ENCODE results near the gene NRG2. TPM values are rescaled to one million over a fixed set of nuclear protein-coding genes. Genes with fewer than 3 reads are reported as not detected.

Gene NRG2
- polyA plus RNA-seq, 2 of the 4 experiments (the other 2 are of a cell fraction) = 1.0 to 1.1 TPM

GRCh38 chr5:139998837-139999236 is 44.3 kb downstream of the NRG2 start:
- WGBS (ENCODE audit: missing lambda C conversion rate) = 33% methylated on average over 3 of the region's 3 CpGs
- FAIRE-seq = no peak
- no peak for DNase-seq (ENCODE audit: low read depth in 1 of 2, low spot score in 1 of 2)
- no peaks in the 10 kb centered on the region for H3K4me1 ChIP-seq
- H3K4me3 ChIP-seq = no peak overlapping the region
- ChIA-PET CTCF (interaction anchor here (1.4 to 4.3 kb wide), 2 partner anchors 9 to 18 kb away, joined by 6 to 15 read pairs; no protein-coding TSS in a partner anchor), POLR2A (no interaction called here)
- TF ChIP-seq ELK1 (IDR thresholded peaks at IDR 0.05; ENCODE audit: low read depth, low read length) (no peak), RFX5 (IDR thresholded peaks at IDR 0.05) (no peak), MYC (IDR thresholded peaks at IDR 0.05; ENCODE audit: borderline replicate concordance, low read length) (no peak), ZFP36 (IDR thresholded peaks at IDR 0.05; ENCODE audit: borderline replicate concordance, partially characterized antibody) (no peak), POLR2A (IDR thresholded peaks at IDR 0.05; ENCODE audit: low read length) (no peak), RAD21 (conservative IDR thresholded peaks at IDR 0.05 in 1 of 2, IDR thresholded peaks at IDR 0.05 in 1 of 2) (no peak), FOXS1 (CRISPR knock-in tag; IDR thresholded peaks at IDR 0.05) (no peak), REST (IDR thresholded peaks at IDR 0.05) (no peak), HOXB13 (CRISPR knock-in tag; IDR thresholded peaks at IDR 0.05; ENCODE audit: low read depth) (no peak), FOSB (CRISPR knock-in tag; IDR thresholded peaks at IDR 0.05) (no peak), CTCF (IDR thresholded peaks at IDR 0.05) (no peak)
- no peaks in the 10 kb centered on the region for H3K9me3 ChIP-seq
- no peak for ATAC-seq
- H3K27ac ChIP-seq = no peak overlapping the region
- H3K4me2 ChIP-seq = no peak overlapping the region

- FAIRE-seq = no peak
Observed at GRCh38 chr5:139997276-139997675, 45.8 kb downstream of the NRG2 start.

More at GRCh38 chr5:139997276-139997675, 45.8 kb downstream of the NRG2 start:
- no peak for ATAC-seq
- no peaks in the 10 kb centered on the region for H3K4me1 ChIP-seq
- no peak overlapping the region for H3K4me3 ChIP-seq
- POLR2A ChIA-PET = no interaction called here
- H3K9me3 ChIP-seq = no peaks in the 10 kb centered on the region
- 82% methylated on average over 1 of the region's 1 CpG for WGBS (ENCODE audit: missing lambda C conversion rate)
- CTCF ChIA-PET = interaction anchor here (1.4 to 4.3 kb wide), 6 partner anchors 10 to 210 kb away, joined by 4 to 15 read pairs (median 6); partner anchors contain the start of gene NRG2
- H3K27ac ChIP-seq = no peak overlapping the region
- no peak for DNase-seq (ENCODE audit: low read depth in 1 of 2, low spot score in 1 of 2)
- TF ChIP-seq MAZ (IDR thresholded peaks at IDR 0.05; ENCODE audit: borderline replicate concordance, low read depth, low read length) = no peak
- TF ChIP-seq EP300 (IDR thresholded peaks at IDR 0.05) = no peak
- no peak for TF ChIP-seq ZSCAN20 (CRISPR knock-in tag; IDR thresholded peaks at IDR 0.05)
- TF ChIP-seq CHD4 (IDR thresholded peaks at IDR 0.05; ENCODE audit: borderline replicate concordance) = no peak
- TF ChIP-seq FOXS1 (CRISPR knock-in tag; IDR thresholded peaks at IDR 0.05) = no peak
- TF ChIP-seq POLR2AphosphoS2 (conservative IDR thresholded peaks at IDR 0.05; ENCODE audit: low read length) = no peak
- TF ChIP-seq FOSL2 (IDR thresholded peaks at IDR 0.05) = no peak
- no peak for TF ChIP-seq FOSL2 (CRISPR knock-in tag; IDR thresholded peaks at IDR 0.05)
- TF ChIP-seq RNF2 (IDR thresholded peaks at IDR 0.05; ENCODE audit: borderline replicate concordance, low read depth) = no peak
- TF ChIP-seq CBX8 (IDR thresholded peaks at IDR 0.05) = no peak
- no peak for TF ChIP-seq TFCP2L1 (CRISPR knock-in tag; IDR thresholded peaks at IDR 0.05)
- TF ChIP-seq HOXB5 (CRISPR knock-in tag; IDR thresholded peaks at IDR 0.05) = no peak
- TF ChIP-seq HES2 (IDR thresholded peaks at IDR 0.05) = no peak
- no peak overlapping the region for H3K4me2 ChIP-seq

Data from A549 (cell line).